NCI-H748 treated with DMSO at 0.1 percent for 48 hours (cell line): ENCODE results near the gene PHF14.
"Not testable (repeated sequence)": the region's sequence is repeated elsewhere in the genome, so short reads cannot be mapped to it uniquely, and the experiment has no call there.

ENCODE experiments used
- DNase-seq: peaks from one replicate; lab custom pipeline; 2025; lab: John Stamatoyannopoulos, UW

Gene PHF14

GRCh38 chr7:10977113-10977512 lies 3.4 kb downstream of the PHF14 start:
- no peak for DNase-seq

- no peak for DNase-seq
These were observed 7.6 kb downstream of the PHF14 start for GRCh38 chr7:10981317-10981716.

GRCh38 chr7:10990748-10991147 lies 17.1 kb downstream of the PHF14 start:
- DNase-seq: not testable (repeated sequence)

- not testable (repeated sequence) for DNase-seq
These were observed 22.0 kb downstream of the PHF14 start for GRCh38 chr7:10995482-10996166.

- DNase-seq: no peak
These were observed 25.5 kb downstream of the PHF14 start for GRCh38 chr7:10998996-10999757.

GRCh38 chr7:11005202-11005601 lies 31.5 kb downstream of the PHF14 start:
- no peak for DNase-seq

GRCh38 chr7:11006291-11006690 lies 32.6 kb downstream of the PHF14 start:
- no peak for DNase-seq

- DNase-seq: no peak
These were observed 36.0 kb downstream of the PHF14 start for GRCh38 chr7:11009631-11010030.

GRCh38 chr7:11021468-11021867 lies 47.8 kb downstream of the PHF14 start:
- DNase-seq: no peak

- no peak for DNase-seq
These were observed 53.0 kb downstream of the PHF14 start for GRCh38 chr7:11026452-11027359.

GRCh38 chr7:11035661-11036060 lies 62.0 kb downstream of the PHF14 start:
- DNase-seq: no peak

- DNase-seq: no peak
These were observed 66.3 kb downstream of the PHF14 start for GRCh38 chr7:11039974-11040373.

- no peak for DNase-seq
These were observed 80.4 kb downstream of the PHF14 start for GRCh38 chr7:11054033-11054432.

GRCh38 chr7:11060893-11061292 lies 87.2 kb downstream of the PHF14 start:
- DNase-seq: no peak

GRCh38 chr7:11062110-11062509 lies 88.4 kb downstream of the PHF14 start:
- no peak for DNase-seq

GRCh38 chr7:11069591-11069990 lies 95.9 kb downstream of the PHF14 start:
- DNase-seq: no peak

- DNase-seq: no peak
These were observed 104.1 kb downstream of the PHF14 start for GRCh38 chr7:11077816-11078215.

- no peak for DNase-seq
These were observed 104.7 kb downstream of the PHF14 start for GRCh38 chr7:11078247-11078834.

GRCh38 chr7:11079907-11080306 lies 106.2 kb downstream of the PHF14 start:
- no peak for DNase-seq

- DNase-seq: no peak
These were observed 108.4 kb downstream of the PHF14 start for GRCh38 chr7:11082121-11082520.

- DNase-seq: no peak
These were observed 109.0 kb downstream of the PHF14 start for GRCh38 chr7:11082552-11083213.

- no peak for DNase-seq
These were observed 109.5 kb downstream of the PHF14 start for GRCh38 chr7:11083214-11083568.
